ENCODE data around the gene PTPRM.

Gene PTPRM

DNA sequence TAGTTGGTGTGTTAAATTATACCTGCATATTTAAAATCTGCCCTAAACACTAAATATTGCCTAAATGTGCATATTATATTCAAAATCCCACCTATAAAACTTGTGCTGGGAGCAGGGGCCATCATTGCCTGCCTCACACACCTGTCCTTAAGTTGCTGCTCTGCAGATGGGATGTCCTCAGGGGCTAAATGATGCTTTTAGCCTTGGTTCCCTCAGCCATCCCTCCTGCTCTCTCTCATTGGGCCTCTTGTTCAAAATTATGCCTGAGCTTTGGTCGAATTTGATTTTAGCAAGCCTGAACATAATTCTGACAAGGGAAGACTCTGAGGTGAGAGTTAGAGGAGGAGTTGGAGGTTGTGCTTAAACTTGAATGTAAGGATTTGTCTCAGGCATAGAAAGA is 723.8 kb downstream of the PTPRM start:
- Histone ChIP-seq H3K27ac (ENCODE audit: low read depth, low read length) (no peak overlapping the region), H2AFZ (ENCODE audit: low read depth, low read length, severe bottlenecking) (no peak overlapping the region), H3K9ac (ENCODE audit: low read length) (no peak overlapping the region), H3K79me2 (ENCODE audit: insufficient read depth, low read length) (no peaks in the 10 kb centered on the region), H3K9me3 (ENCODE audit: insufficient read depth, low read length) (no peaks in the 10 kb centered on the region), H3K9me2 (replicated peaks; ENCODE audit: insufficient read depth, low read length) (no peaks in the 10 kb centered on the region), H3K4me3 (ENCODE audit: insufficient read depth, low read length, poor library complexity, severe bottlenecking) (no peak overlapping the region), H3K36me3 (ENCODE audit: low read length) (no peaks in the 10 kb centered on the region), H4K20me1 (ENCODE audit: low read depth, low read length) (no peaks in the 10 kb centered on the region), H3K4me2 (ENCODE audit: low read depth, low read length, poor library complexity, severe bottlenecking) (no peak overlapping the region), H3K27me3 (ENCODE audit: low read length) (no peaks in the 10 kb centered on the region), H3F3A (ENCODE audit: insufficient read depth) (no peaks in the 10 kb centered on the region)
- no peak for TF ChIP-seq EZH2phosphoT487 (conservative IDR thresholded peaks at IDR 0.05; ENCODE audit: low read length)
- TF ChIP-seq, protein P1, sequence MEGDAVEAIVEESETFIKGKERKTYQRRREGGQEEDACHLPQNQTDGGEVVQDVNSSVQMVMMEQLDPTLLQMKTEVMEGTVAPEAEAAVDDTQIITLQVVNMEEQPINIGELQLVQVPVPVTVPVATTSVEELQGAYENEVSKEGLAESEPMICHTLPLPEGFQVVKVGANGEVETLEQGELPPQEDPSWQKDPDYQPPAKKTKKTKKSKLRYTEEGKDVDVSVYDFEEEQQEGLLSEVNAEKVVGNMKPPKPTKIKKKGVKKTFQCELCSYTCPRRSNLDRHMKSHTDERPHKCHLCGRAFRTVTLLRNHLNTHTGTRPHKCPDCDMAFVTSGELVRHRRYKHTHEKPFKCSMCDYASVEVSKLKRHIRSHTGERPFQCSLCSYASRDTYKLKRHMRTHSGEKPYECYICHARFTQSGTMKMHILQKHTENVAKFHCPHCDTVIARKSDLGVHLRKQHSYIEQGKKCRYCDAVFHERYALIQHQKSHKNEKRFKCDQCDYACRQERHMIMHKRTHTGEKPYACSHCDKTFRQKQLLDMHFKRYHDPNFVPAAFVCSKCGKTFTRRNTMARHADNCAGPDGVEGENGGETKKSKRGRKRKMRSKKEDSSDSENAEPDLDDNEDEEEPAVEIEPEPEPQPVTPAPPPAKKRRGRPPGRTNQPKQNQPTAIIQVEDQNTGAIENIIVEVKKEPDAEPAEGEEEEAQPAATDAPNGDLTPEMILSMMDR (IDR thresholded peaks at IDR 0.05; ENCODE audit: insufficient read depth, low read length, poor library complexity, severe bottlenecking): no peak

DNA sequence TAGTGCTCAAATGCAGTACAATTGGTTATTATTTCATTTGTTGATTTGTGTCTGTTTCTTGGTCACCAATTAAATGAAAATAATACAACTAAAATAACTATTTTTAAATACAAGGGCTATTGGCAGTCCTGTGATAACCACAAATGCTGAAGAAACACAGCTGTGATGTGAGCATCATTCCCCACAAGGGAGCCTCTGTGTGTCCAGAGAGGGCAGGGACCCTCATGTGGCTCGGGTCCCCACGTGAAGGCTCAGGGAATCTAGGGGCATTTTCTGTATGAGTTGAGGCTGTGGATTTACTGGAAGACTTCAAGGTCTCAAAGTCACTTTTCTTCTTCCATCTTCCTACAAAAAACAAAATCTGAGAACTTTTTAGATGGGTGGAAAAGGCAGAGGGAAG is 726.1 kb downstream of the PTPRM start:
- H3K79me2 ChIP-seq (ENCODE audit: insufficient read depth, low read length): no peaks in the 10 kb centered on the region
- H3K36me3 ChIP-seq (ENCODE audit: low read length): no peaks in the 10 kb centered on the region
- H3K9me3 ChIP-seq (ENCODE audit: insufficient read depth, low read length): no peaks in the 10 kb centered on the region
- H3K9me2 ChIP-seq (replicated peaks; ENCODE audit: insufficient read depth, low read length): no peaks in the 10 kb centered on the region
- no peaks in the 10 kb centered on the region for H4K20me1 ChIP-seq (ENCODE audit: low read depth, low read length)
- no peak overlapping the region for H3K4me2 ChIP-seq (ENCODE audit: low read depth, low read length, poor library complexity, severe bottlenecking)
- no peak overlapping the region for H3K27ac ChIP-seq (ENCODE audit: low read depth, low read length)
- no peak overlapping the region for H2AFZ ChIP-seq (ENCODE audit: low read depth, low read length, severe bottlenecking)
- H3F3A ChIP-seq (ENCODE audit: insufficient read depth): no peaks in the 10 kb centered on the region
- H3K9ac ChIP-seq (ENCODE audit: low read length): no peak overlapping the region
- TF ChIP-seq, protein P1 (IDR thresholded peaks at IDR 0.05; ENCODE audit: insufficient read depth, low read length, poor library complexity, severe bottlenecking): no peak
- no peak for TF ChIP-seq EZH2phosphoT487 (conservative IDR thresholded peaks at IDR 0.05; ENCODE audit: low read length)
- H3K27me3 ChIP-seq (ENCODE audit: low read length): no peaks in the 10 kb centered on the region
- no peak overlapping the region for H3K4me3 ChIP-seq (ENCODE audit: insufficient read depth, low read length, poor library complexity, severe bottlenecking)

DNA sequence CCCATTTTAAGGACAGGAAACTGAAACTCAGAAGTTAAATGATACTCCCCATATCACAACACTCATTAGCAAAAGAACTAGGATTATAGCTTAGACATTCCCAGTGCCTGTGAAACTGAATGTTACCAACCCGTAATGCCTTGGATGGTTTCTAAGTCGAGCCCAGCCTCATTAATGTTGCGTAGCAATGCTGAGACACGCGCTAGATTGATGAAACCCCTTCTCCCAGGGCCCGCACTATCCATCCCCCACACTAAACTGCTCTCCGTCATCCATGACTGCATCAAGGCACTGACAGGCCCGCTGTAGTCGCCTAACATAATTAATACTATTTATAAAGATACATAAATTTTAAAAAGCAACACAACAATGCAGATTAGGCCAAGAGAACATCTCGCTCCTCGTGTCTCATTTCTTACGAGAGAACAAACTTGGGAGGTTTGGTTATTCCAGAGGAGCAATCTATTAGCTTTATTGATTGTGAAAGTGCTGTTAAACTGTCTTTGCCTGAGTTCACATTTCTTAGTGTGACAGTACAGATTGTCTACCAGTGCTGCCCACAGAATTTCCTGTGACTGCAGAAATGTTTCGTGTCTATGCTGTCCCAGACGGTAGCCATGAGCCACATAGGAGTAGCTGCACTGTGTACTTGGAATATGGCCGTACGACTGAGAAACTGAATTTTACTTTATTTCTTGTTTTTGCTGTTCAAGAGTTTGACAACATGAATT is 729.9 kb downstream of the PTPRM start:
- no peak overlapping the region for H3K4me3 ChIP-seq (ENCODE audit: insufficient read depth, low read length, poor library complexity, severe bottlenecking)
- no peak overlapping the region for H3K4me2 ChIP-seq (ENCODE audit: low read depth, low read length, poor library complexity, severe bottlenecking)
- TF ChIP-seq EZH2phosphoT487 (conservative IDR thresholded peaks at IDR 0.05; ENCODE audit: low read length): no peak
- TF ChIP-seq, protein P1 (IDR thresholded peaks at IDR 0.05; ENCODE audit: insufficient read depth, low read length, poor library complexity, severe bottlenecking): no peak
- no peak overlapping the region for H3K27ac ChIP-seq (ENCODE audit: low read depth, low read length)
- H3K9ac ChIP-seq (ENCODE audit: low read length): no peak overlapping the region
- no peak overlapping the region for H2AFZ ChIP-seq (ENCODE audit: low read depth, low read length, severe bottlenecking)
- no peaks in the 10 kb centered on the region for H4K20me1 ChIP-seq (ENCODE audit: low read depth, low read length)
- H3K36me3 ChIP-seq (ENCODE audit: low read length): no peaks in the 10 kb centered on the region
- no peaks in the 10 kb centered on the region for H3F3A ChIP-seq (ENCODE audit: insufficient read depth)
- no peaks in the 10 kb centered on the region for H3K27me3 ChIP-seq (ENCODE audit: low read length)
- H3K9me2 ChIP-seq (replicated peaks; ENCODE audit: insufficient read depth, low read length): no peaks in the 10 kb centered on the region
- H3K9me3 ChIP-seq (ENCODE audit: insufficient read depth, low read length): no peaks in the 10 kb centered on the region
- no peaks in the 10 kb centered on the region for H3K79me2 ChIP-seq (ENCODE audit: insufficient read depth, low read length)

Measured in SU-DHL-6 (cell line).